HG02642 (cell line): ENCODE measurements around the gene ZDHHC14.
"Not testable (repeated sequence)": the region's sequence is repeated elsewhere in the genome, so short reads cannot be mapped to it uniquely, and the experiment has no call there.

ENCODE experiments used
- ATAC-seq: cut with Tn5 transposase; IDR thresholded peaks from one replicate; pipeline ENCODE4 v1.9.1; 2021; ENCODE audit warnings: mild to moderate bottlenecking; ENCODE audit not compliant: unreplicated experiment, poor library complexity

The ZDHHC14 gene

GRCh38 chr6:157402996-157403685 lies 22.2 kb downstream of the ZDHHC14 start:
- ATAC-seq: no peak

- ATAC-seq: no peak
These were observed 22.7 kb downstream of the ZDHHC14 start for GRCh38 chr6:157403686-157404051.

GRCh38 chr6:157405986-157406385 lies 25.0 kb downstream of the ZDHHC14 start:
- ATAC-seq: no peak

GRCh38 chr6:157406661-157407060 lies 25.7 kb downstream of the ZDHHC14 start:
- no peak for ATAC-seq

GRCh38 chr6:157407646-157408045 lies 26.7 kb downstream of the ZDHHC14 start:
- ATAC-seq: no peak

- ATAC-seq: not testable (repeated sequence)
These were observed 27.4 kb downstream of the ZDHHC14 start for GRCh38 chr6:157408427-157408826.

- no peak for ATAC-seq
These were observed 29.1 kb downstream of the ZDHHC14 start for GRCh38 chr6:157410045-157410444.

GRCh38 chr6:157411368-157411767 lies 30.4 kb downstream of the ZDHHC14 start:
- no peak for ATAC-seq

- ATAC-seq: no peak
These were observed 31.8 kb downstream of the ZDHHC14 start for GRCh38 chr6:157412791-157413190.

- no peak for ATAC-seq
These were observed 39.5 kb downstream of the ZDHHC14 start for GRCh38 chr6:157420497-157420896.

- no peak for ATAC-seq
These were observed 43.6 kb downstream of the ZDHHC14 start for GRCh38 chr6:157424491-157425020.

GRCh38 chr6:157427969-157428368 lies 47.0 kb downstream of the ZDHHC14 start:
- no peak for ATAC-seq

GRCh38 chr6:157428427-157429202 lies 47.6 kb downstream of the ZDHHC14 start:
- no peak for ATAC-seq

GRCh38 chr6:157429248-157429647 lies 48.3 kb downstream of the ZDHHC14 start:
- no peak for ATAC-seq

GRCh38 chr6:157430834-157431233 lies 49.8 kb downstream of the ZDHHC14 start:
- no peak for ATAC-seq

GRCh38 chr6:157432231-157432891 lies 51.4 kb downstream of the ZDHHC14 start:
- no peak for ATAC-seq

GRCh38 chr6:157432892-157433265 lies 51.9 kb downstream of the ZDHHC14 start:
- ATAC-seq: no peak

GRCh38 chr6:157433678-157434081 lies 52.7 kb downstream of the ZDHHC14 start:
- no peak for ATAC-seq

GRCh38 chr6:157434349-157435033 lies 53.5 kb downstream of the ZDHHC14 start:
- ATAC-seq: no peak

- ATAC-seq: no peak
These were observed 55.4 kb downstream of the ZDHHC14 start for GRCh38 chr6:157436219-157436943.
